KMS-11 (cell line): ENCODE results near the gene CTNS.

Source experiments
- H2AFZ ChIP-seq: fragments of 200-600 bp; sonication (generic); 2 replicates; pipeline ENCODE4 v1.6.1; 2016; ENCODE audit warnings: antibody characterized with exemption, mixed run types, low read depth
- H3K27ac ChIP-seq: fragments of 200-600 bp; sonication (generic); 2 replicates; pipeline ENCODE4 v1.6.1; 2016; ENCODE audit warnings: mild to moderate bottlenecking, mixed run types
- H3K27me3 ChIP-seq: fragments of 200-600 bp; sonication (generic); 2 replicates; pipeline ENCODE4 v1.6.1; 2017; ENCODE audit warnings: mild to moderate bottlenecking, low read depth, mixed run types, moderate library complexity; ENCODE audit not compliant: insufficient read depth
- H3K36me3 ChIP-seq: fragments of 200-600 bp; sonication (generic); 2 replicates; pipeline ENCODE4 v1.6.1; 2017; ENCODE audit warnings: mild to moderate bottlenecking, mixed run types; ENCODE audit not compliant: insufficient read depth
- H3K4me1 ChIP-seq: fragments of 200-600 bp; sonication (generic); 2 replicates; pipeline ENCODE4 v1.6.1; 2016; ENCODE audit warnings: mild to moderate bottlenecking, low read depth, mixed run types; ENCODE audit not compliant: poor library complexity, severe bottlenecking
- H3K4me2 ChIP-seq: fragments of 200-600 bp; sonication (generic); 2 replicates; pipeline ENCODE4 v1.7.0; 2016; ENCODE audit warnings: mild to moderate bottlenecking, mixed run types
- H3K4me3 ChIP-seq: fragments of 200-600 bp; sonication (generic); IDR thresholded peaks from 2 replicates; pipeline ENCODE4 v1.6.1; 2017; ENCODE audit warnings: low read depth, low read length, mixed read lengths; ENCODE audit not compliant: insufficient read depth
- H3K79me2 ChIP-seq: fragments of 200-600 bp; sonication (generic); 2 replicates; pipeline ENCODE4 v1.6.1; 2016; ENCODE audit warnings: low read depth, mixed run types; ENCODE audit not compliant: insufficient read depth
- H3K9ac ChIP-seq: fragments of 200-600 bp; sonication (generic); 2 replicates; pipeline ENCODE4 v1.6.1; 2016; ENCODE audit warnings: mild to moderate bottlenecking, mixed run types
- H4K20me1 ChIP-seq: fragments of 200-600 bp; sonication (generic); 2 replicates; pipeline ENCODE4 v1.6.1; 2016; ENCODE audit warnings: mild to moderate bottlenecking, mixed run types; ENCODE audit not compliant: insufficient read depth
- TF ChIP-seq, protein P1 (sequence below): fragments of 200-600 bp; sonication (generic); conservative IDR thresholded peaks from 2 replicates; pipeline ENCODE4 v1.6.1; 2017; ENCODE audit warnings: low read depth, mild to moderate bottlenecking, antibody characterized with exemption, low read length, moderate library complexity, mixed read lengths

CTNS gene

DNA sequence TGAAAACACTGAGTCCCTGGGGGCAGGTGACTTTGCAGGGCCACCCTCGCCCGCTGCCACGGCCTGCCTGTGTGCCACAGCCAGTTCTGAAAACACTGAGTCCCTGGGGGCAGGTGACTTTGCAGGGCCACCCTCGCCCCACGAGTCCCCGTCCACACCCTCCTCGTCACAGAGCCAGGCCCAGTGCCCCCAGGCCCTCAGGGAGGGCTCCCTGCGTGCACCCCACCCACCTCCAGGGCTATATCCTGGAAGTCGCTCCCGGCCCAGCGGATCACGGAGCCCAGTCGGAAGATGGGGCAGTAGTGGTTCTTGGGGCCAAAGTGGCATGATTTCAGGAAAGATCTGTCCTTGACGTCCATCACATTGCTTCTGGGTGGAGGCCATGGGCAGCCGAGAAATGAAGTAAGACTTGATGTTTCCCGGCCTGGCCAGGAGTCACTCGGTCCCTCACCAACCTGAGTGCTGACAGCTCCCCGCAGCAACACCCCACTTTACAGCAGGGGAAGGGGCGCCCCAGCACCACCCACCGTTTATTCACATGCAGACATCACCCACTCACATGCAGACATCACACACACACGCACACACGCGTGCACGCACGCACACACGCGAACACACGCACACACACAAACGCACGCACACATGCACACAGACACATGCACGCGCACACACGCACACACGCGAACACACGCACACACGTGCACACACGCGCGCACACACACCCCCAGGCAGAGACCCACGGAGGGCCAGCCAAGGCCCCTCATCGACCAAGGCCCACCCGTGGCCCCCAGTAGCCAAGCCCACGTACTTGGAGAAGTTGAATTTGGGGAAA lies 52.9 kb downstream of the CTNS start:
- no peaks in the 10 kb centered on the region for H3K27me3 ChIP-seq
- H3K4me2 ChIP-seq, result no peak overlapping the region
- H3K9ac ChIP-seq, result no peak overlapping the region
- no peaks in the 10 kb centered on the region for H4K20me1 ChIP-seq
- no peaks in the 10 kb centered on the region; the same call in 1 of the 2 replicates for H3K79me2 ChIP-seq
- H3K36me3 ChIP-seq, result no peaks in the 10 kb centered on the region
- H3K27ac ChIP-seq, result no peak overlapping the region
- TF ChIP-seq, protein P1, sequence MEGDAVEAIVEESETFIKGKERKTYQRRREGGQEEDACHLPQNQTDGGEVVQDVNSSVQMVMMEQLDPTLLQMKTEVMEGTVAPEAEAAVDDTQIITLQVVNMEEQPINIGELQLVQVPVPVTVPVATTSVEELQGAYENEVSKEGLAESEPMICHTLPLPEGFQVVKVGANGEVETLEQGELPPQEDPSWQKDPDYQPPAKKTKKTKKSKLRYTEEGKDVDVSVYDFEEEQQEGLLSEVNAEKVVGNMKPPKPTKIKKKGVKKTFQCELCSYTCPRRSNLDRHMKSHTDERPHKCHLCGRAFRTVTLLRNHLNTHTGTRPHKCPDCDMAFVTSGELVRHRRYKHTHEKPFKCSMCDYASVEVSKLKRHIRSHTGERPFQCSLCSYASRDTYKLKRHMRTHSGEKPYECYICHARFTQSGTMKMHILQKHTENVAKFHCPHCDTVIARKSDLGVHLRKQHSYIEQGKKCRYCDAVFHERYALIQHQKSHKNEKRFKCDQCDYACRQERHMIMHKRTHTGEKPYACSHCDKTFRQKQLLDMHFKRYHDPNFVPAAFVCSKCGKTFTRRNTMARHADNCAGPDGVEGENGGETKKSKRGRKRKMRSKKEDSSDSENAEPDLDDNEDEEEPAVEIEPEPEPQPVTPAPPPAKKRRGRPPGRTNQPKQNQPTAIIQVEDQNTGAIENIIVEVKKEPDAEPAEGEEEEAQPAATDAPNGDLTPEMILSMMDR, result no peak
- peaks cover 12% of the 10 kb centered on the region for H3K4me1 ChIP-seq
- no peak overlapping the region for H2AFZ ChIP-seq
- H3K4me3 ChIP-seq, result no peak overlapping the region

DNA sequence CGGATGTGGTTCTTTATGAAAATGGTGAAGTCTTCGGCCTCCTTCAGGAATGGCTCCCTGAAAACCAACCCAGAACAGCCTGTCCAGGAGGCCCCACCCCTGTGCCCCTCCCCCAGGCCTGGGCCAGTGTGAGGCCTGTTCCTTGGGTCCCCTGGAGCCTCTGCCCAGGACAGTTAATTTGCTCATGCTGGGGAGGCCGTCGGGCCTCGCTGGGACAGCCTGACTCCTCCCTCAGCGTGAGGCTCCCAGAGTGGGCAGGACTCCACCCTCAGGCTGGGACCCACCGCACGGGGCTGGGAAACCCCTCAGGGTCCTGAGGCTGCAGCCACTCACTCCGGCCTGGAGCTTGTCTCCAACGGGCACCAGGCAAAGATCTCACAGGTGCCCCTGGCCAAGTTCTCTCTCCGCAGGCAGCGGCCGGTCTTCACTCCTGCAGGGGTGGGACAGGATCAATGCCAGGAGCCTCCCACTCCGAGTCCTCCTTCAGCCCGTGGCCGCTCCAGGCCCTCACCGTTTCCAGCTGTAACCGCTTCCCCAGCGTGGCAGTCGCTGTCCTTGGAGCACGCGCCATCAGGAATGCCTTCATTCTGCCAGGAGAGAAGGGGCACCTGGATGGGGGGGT lies 53.6 kb downstream of the CTNS start:
- no peaks in the 10 kb centered on the region; the same call in 1 of the 2 replicates for H3K79me2 ChIP-seq
- no peak overlapping the region for H2AFZ ChIP-seq
- TF ChIP-seq, protein P1, result no peak
- H3K4me3 ChIP-seq, result no peak overlapping the region
- no peaks in the 10 kb centered on the region for H3K27me3 ChIP-seq
- H3K4me1 ChIP-seq, result peaks cover 12% of the 10 kb centered on the region
- no peaks in the 10 kb centered on the region for H3K36me3 ChIP-seq
- H3K4me2 ChIP-seq, result no peak overlapping the region
- H3K9ac ChIP-seq, result no peak overlapping the region
- no peaks in the 10 kb centered on the region for H4K20me1 ChIP-seq
- no peak overlapping the region for H3K27ac ChIP-seq

DNA sequence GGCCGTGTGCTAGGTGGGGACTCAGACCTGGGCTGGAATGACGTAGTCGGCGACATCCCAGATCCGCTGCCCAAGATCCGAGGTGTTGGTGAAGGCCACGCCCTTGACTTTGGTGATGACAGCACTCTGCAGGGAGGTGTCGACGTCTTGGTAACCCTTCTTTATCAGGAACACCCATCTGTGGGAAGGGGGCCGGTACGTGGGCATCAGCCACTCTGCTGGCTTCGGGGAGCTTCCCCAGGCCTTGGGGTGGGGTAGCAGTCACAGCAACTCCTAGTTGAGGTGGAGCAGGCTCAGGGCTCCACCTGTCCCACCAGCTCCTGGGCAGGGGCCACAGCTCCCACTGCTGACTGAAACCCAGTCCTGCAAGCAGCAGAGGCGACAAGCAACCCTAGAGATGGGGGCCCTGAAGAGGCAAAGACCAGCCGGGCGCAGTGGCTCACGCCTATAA lies 55.1 kb downstream of the CTNS start:
- H3K4me3 ChIP-seq, result no peak overlapping the region
- H2AFZ ChIP-seq, result no peak overlapping the region
- H3K27ac ChIP-seq, result no peak overlapping the region
- no peaks in the 10 kb centered on the region for H3K27me3 ChIP-seq
- no peaks in the 10 kb centered on the region for H3K36me3 ChIP-seq
- no peaks in the 10 kb centered on the region; the same call in 1 of the 2 replicates for H3K79me2 ChIP-seq
- TF ChIP-seq, protein P1, result no peak
- H3K4me1 ChIP-seq, result peaks cover 12% of the 10 kb centered on the region
- no peaks in the 10 kb centered on the region for H4K20me1 ChIP-seq
- no peak overlapping the region for H3K4me2 ChIP-seq
- H3K9ac ChIP-seq, result no peak overlapping the region

DNA sequence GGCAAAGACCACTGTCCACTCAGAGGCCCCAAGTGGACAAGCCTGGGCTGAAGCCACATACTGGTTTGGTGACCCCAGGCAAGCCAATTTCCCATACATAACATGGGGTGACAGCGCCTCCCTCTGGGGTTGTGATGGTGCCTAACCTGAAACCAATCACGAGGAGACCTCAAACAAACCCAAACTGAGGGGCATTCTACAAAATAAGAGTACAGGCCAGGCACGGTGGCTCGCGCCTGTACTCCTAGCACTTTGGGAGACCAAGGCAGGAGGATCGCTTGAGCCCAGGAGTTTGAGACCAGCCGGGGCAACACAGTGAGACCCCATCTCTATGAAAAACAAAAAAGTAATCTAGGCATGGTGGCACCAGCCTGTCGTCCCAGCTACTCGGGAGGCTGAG lies 55.8 kb downstream of the CTNS start:
- no peaks in the 10 kb centered on the region; the same call in 1 of the 2 replicates for H3K79me2 ChIP-seq
- no peak overlapping the region for H3K4me2 ChIP-seq
- H3K36me3 ChIP-seq, result no peaks in the 10 kb centered on the region
- no peaks in the 10 kb centered on the region for H3K27me3 ChIP-seq
- H3K27ac ChIP-seq, result no peak overlapping the region
- TF ChIP-seq, protein P1, result no peak
- no peak overlapping the region for H2AFZ ChIP-seq
- peaks cover 12% of the 10 kb centered on the region for H3K4me1 ChIP-seq
- H3K9ac ChIP-seq, result no peak overlapping the region
- H3K4me3 ChIP-seq, result no peak overlapping the region
- H4K20me1 ChIP-seq, result no peaks in the 10 kb centered on the region
